GM12874 (cell line): Measurements from ENCODE around the gene HOXD10.

Source experiments
- CTCF ChIP-seq: IDR thresholded peaks from 2 replicates; pipeline ENCODE4 v1.5.1; 2011; ENCODE audit warnings: low read depth, mild to moderate bottlenecking, control low read depth, low read length, moderate library complexity; ENCODE audit not compliant: insufficient read depth

Gene HOXD10

DNA sequence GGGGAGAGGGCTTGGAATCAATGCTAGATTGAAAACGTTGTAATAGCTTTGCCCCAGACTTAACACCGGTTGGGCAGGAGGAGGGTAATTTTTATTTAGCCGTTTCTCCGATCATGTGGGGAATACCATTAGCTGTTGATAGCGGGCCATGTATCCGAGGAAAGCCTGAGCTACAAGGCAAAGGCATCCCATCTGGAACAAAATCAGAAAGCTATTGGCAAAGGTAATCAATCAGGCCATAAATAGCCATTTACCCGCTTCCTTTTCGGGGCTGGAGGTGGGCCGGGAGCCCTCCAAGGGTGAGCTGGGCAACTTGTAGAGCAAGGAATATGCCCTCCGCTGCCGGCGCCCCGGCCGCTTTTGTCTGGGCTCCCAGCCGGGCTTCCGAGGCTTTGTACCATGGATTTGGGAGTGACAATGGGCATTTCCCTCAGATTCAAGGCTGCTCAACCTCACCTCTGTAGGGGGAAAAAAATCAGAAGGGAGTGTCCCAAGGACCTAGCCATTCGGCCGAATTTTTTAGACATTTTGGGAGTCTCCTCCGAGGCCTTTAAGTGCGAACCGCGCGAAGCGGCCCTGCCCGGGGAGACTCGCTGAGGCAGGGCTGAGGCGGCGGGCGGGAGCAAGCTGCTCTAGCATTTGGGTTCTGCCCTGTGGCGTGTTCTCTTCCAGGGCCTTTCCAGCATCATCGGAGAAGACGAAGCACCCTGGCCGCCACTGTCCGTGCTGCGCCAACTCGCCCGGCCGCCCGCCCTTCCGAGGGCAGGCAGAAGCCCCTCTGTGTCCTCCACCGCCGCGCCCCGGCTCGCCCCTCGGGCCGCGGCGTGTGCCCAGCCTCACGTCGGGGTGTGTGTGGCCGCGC is 4.8 kb downstream of the HOXD10 start:
- no peak for TF ChIP-seq CTCF

DNA sequence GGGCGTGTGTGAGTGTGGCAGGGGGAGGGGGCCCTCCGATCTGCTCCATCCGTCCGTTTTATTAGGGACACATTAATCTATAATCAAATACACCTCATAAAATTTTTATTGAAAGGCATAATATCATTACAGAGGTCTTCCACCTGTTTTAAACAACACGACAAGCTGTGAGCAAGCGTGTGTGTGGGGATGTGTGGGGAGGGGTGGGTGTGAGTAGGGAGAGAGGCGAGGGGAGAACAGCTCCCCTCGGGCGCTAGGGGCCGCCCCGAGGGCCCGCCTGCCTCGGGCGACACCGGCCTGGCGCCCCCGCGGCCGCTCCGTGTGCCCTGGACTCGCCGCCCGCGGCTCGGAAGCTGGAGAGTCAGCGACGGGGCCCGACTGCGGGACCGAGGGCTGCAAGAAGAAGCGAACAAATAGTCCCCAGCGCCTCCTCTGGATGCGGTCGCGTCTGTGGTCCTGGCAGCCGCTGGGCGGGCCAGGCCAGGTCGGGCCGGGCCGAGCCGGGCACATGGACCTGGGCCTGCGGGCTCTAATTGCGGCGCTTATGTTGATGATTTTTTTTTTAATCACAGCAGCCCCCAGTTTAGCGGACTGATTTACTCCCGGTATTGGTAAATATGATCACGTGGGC is 5.6 kb downstream of the HOXD10 start:
- TF ChIP-seq CTCF: no peak

DNA sequence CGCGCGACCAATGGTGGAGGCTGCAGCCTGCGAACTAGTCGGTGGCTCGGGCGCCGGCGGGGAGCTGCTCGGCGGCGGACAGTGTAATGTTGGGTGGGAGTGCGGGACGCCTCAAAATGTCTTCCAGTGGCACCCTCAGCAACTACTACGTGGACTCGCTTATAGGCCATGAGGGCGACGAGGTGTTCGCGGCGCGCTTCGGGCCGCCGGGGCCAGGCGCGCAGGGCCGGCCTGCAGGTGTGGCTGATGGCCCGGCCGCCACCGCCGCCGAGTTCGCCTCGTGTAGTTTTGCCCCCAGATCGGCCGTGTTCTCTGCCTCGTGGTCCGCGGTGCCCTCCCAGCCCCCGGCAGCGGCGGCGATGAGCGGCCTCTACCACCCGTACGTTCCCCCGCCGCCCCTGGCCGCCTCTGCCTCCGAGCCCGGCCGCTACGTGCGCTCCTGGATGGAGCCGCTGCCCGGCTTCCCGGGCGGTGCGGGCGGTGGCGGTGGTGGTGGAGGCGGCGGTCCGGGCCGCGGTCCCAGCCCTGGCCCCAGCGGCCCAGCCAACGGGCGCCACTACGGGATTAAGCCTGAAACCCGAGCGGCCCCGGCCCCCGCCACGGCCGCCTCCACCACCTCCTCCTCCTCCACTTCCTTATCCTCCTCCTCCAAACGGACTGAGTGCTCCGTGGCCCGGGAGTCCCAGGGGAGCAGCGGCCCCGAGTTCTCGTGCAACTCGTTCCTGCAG is 6.3 kb downstream of the HOXD10 start, which contains the start of gene HOXD9:
HOXD9 (plus strand) TSS at position 37 of the 728 bp plus-strand sequence; CDS start at position 87, 50 bp downstream.
- no peak for TF ChIP-seq CTCF

DNA sequence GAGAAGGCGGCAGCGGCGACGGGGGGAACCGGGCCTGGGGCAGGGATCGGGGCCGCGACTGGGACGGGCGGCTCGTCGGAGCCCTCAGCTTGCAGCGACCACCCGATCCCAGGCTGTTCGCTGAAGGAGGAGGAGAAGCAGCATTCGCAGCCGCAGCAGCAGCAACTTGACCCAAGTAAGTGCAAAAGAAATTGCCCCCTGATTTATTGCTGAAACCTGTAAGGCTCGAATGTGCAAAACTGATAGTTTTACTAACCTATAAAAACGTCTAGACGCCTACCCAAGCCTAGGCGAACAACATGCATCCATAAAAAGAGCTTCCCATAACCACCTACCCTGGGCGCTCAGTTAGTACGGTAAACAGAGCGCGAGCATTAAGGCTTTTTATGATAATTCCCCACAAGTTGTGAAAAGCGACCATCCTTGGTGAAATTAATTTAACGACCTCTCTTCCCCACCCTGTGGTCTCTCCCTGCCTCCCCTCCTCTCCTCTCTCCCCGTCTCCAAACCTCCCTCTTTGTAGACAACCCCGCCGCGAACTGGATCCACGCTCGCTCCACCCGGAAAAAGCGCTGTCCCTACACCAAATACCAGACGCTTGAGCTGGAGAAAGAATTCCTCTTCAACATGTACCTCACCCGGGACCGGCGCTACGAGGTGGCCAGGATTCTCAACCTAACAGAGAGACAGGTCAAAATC is 7.0 kb downstream of the HOXD10 start:
- TF ChIP-seq CTCF: no peak

- no peak for TF ChIP-seq CTCF
Observed at GRCh38 chr2:176124110-176124946, 7.8 kb downstream of the HOXD10 start.

GRCh38 chr2:176124947-176125771 is 8.6 kb downstream of the HOXD10 start:
- TF ChIP-seq CTCF: no peak
